C1 segment of cervical spinal cord (tissue), 14 donors: ENCODE measurements around the gene CD300C.
A peak's percentile ranks its signal among the peaks of the same experiment; 100 is the strongest.
"Not testable (repeated sequence)": the region's sequence is repeated elsewhere in the genome, so short reads cannot be mapped to it uniquely, and the experiment has no call there.

ENCODE experiments used
- DNase-seq, 14 donors: peaks; one replicate each; lab custom pipeline; 2025; lab: John Stamatoyannopoulos, UW

Gene CD300C

GRCh38 chr17:74545843-74546230 lies at the start of gene CD300C:
CD300C (minus strand) TSS chr17:74546115; CDS start chr17:74545782, 333 bp downstream.
- peak in 6 of 14 donors; percentile 8 to 42 (median 24) for DNase-seq

DNA sequence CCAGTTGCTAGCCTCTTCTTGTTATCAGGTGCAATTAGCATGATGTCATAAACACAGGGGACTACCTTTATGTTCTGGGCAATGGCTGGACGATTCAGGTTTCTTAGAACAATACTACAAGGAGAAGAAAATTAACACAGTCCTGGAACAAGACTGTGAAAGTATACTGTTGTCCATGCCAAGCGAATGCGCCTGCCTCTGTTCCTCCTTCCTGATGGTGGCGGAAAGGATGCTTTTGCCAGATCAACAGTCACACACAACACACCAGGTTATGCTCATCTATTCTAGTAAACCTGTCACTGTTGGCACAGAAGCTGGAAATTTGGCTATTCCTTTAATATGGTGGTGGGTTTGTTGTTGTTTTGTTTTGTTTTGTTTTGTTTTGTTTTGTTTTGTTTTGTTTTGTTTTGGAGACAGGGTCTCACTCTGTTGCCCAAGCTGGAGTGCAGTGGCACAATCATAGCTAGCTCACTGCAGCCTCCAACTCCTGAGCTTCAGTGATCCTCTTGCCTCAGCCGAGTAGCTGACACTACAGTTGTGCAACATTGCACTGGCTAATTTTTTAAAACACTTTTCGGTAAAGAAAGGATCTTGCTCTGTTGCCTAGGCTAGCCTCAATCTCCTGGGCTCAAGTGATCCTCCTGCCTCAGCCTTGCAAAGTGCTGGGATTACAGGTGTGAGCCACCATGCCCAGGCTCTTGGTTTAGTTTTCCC lies 49.3 kb upstream of the CD300C start:
- DNase-seq, result no peak

GRCh38 chr17:74592087-74592990 lies 46.4 kb upstream of the CD300C start, which contains the start of gene CD300LD:
CD300LD (minus strand) TSS chr17:74592283; CDS start chr17:74592202, 81 bp downstream.
- no peak for DNase-seq

DNA sequence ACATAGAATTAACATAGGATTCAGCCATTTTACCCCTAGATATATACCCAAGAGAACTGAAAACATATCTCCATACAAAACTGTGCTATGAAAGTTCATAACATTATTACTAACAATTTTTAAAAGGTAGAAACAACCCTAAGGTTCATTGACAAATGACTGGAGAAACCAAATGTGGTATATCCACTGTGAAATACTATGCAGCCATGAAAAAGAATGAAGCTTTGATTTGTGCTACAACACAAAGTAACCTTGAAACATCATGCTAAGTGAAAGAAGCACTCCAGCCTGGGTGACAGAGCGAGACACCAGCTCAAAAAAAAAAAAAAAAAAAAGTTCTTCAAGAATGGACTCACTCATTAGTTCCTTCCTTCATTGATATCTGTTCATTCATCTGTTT lies 45.6 kb upstream of the CD300C start:
- no peak for DNase-seq

DNA sequence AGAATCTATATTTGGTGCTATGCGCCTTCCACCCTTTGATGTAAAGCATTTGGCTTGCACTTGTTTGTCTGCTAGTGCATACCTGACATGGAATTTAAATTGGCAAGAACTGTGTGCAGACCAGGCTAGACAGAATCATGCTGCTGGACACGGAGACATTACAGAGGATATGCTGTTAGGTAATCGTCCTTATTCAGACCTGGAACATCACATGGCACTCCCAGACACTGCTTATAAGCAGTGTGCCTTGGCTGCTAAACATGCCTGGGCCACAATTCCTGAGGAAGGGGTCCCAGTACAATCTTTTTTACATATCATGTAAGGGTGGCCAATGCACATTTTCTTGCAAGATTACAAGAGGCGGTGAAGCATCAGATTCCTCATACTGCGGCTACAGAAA lies 39.8 kb upstream of the CD300C start:
- DNase-seq, result no peak

- DNase-seq, result no peak
These were observed 38.6 kb upstream of the CD300C start for GRCh38 chr17:74584292-74585060.

- no peak for DNase-seq
These were observed 36.7 kb upstream of the CD300C start for GRCh38 chr17:74582633-74583032.

DNA sequence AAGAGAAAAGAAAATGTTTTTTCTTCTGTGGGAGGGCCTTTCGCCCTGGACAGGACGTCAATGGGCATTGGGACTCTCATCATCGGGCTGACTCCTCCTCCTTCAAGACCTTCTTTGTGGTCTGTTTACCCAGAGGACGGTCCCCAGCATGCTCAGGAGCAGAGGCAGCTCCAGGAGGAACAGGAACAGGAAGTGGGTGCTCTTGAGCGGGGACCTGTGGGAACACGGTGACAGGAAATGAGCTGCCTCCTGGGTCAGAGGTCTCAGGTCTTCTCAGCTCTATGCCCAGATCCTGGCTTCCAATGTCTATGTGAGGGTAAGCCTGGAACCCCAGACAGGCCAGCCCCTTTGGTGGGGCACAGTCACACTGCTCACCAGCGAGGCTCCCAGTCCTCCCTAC lies 34.0 kb upstream of the CD300C start:
- DNase-seq, result no peak

DNA sequence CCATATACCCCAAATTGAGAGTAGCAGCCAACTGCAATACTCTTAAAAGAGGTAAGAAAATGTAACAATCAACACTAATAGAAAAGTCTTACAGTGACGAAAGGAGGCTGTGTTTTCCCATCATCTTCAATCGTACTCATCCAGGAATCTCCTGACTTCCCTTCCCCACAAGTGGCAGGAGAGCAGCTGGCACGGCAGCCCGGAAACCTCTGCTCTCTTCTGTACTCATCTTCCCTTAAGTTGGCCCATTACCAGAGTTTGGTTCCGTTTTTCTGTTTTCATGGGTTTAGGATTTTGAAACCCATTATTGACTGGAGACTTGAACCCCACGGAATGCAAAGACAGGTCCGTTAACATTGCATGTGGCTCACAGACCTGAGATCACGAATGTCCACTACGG lies 33.1 kb upstream of the CD300C start:
- DNase-seq, result no peak

- no peak for DNase-seq
These were observed 28.7 kb upstream of the CD300C start for GRCh38 chr17:74574489-74575142.

DNA sequence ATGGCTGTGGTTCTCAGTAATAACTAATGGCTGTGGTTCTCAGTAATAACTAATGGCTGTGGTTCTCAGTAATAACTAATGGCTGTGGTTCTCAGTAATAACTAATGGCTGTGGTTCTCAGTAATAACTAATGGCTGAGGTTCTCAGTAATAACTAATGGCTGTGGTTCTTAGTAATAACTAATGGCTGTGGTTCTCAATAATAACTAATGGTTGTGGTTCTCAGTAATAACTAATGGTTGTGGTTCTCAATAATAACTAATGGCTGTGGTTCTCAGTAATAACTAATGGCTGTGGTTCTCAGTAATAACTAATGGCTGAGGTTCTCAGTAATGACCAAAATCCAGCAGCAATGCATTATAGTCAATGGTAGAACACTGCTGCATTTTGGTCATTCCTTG lies 27.7 kb upstream of the CD300C start:
- not testable (repeated sequence) for DNase-seq

GRCh38 chr17:74573169-74573568 lies 27.3 kb upstream of the CD300C start:
- DNase-seq, result no peak

DNA sequence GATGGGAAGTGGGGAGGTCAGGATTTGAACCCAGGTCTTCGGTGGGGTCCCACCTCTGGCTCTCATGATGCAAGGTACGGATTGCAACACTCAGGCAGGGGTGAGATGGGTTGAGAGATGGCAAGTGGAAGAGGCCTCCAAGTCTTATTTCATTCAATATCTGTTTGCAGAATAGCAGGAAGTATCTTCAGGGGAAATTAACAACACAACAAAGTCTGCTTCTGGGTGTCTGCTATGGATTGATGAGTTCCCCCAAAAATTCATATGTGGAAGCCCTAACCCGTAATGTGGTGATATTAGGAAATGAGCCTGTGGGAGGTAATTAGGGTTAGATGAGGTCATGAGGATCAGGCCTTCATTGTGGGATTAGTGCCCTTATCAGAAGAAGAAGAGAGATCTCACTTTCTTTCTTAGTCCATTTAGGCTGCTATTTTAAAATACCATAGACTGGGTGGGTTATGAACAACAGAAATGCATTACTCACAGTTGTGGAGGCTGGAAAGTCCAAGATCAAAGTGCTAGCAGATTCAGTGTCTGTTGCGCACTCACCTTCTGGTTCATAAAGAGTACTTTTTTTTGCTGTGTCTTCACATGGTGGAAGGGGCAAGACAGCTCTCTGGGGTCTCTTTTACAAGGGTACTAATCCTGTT lies 25.8 kb upstream of the CD300C start:
- DNase-seq, result no peak

DNA sequence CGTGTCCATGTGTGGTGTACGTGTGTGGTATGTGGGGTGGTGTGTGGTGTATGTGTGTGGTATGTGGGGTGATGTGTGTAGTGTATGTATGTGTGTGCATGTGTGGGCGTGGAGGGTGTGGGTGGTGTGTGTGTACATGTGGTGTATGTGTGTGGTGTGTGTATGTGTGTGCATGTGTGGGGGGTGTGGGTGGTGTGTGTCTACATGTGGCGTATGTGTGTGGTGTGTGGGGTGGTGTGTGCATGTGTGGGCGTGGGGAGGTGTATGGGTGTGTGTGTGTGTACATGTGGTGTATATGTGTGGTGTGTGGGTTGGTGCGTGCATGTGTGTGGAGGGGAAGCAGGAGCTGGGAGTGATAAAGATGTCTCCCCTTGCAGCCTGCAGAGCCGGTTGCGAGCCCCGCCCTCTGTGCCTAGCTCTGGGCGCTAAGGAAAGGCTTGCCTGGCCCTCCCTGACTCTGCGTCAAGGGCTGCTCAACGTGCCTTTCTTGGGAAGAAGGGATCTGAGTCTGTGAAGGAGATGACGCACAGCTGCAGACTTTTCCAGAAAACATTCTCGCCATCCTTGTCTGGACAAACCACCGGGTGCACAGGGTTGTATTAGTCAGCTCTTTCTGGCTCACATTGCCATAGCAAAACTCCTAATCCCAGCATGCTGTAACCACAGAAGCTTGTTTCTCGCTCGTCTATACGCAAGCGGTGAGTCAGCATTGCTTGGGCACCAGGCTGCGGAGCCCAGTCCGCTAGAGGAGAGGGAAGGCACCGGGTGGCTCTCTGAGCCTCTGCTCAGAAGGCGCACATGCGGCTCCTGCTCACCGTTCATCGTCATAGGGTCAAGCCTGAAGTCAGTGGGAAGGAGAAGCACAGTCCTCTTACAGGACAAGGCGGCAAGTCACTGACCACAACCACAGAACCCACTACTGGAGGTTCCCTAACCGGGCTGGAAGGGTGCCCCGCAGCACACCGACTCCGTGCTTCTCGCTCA lies 23.4 kb upstream of the CD300C start:
- DNase-seq, result peak in 4 of 14 donors; percentile 7 to 58 (median 28)

DNA sequence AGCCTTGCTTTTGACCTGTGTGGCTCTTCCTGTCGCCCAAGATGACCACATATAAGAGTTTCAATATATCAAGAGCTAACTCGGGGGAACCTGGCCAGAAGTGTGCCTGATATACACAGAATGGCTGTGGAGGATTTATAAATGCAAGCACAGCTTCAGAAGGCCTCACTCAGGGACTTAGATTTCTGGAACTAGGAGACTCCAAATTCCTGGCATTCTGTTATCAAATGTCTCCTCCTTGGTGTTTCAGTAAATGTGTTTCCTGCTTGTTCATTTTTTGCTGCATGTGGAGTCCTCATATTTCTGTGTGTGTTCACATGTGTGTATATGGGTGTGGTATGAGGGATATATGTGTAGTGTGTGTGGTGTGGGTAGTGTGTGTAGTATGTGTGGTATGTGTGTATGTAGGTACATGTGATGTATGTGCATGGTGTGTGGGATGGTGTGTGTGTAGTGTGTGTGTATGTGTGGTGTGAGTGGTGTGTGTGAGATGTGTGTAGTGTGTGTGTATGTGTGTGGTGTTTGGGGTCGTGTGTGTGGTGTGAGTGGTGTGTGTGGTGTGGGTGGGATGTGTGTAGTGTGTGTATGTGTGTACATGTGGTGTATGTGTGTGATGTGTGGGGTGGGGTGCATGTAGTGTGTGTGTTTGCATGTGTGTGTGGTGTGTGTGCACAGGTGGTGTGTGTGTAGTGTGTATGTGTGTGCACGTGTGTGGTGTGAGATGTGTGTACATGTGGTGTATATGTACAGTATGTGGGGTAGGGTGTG lies 22.4 kb upstream of the CD300C start:
- DNase-seq, result no peak

- peak in 1 of 14 donors; percentile 19 for DNase-seq
These were observed 21.5 kb upstream of the CD300C start, which contains the start of gene CD300H for GRCh38 chr17:74567397-74567796. CD300H (minus strand) TSS chr17:74567509.

DNA sequence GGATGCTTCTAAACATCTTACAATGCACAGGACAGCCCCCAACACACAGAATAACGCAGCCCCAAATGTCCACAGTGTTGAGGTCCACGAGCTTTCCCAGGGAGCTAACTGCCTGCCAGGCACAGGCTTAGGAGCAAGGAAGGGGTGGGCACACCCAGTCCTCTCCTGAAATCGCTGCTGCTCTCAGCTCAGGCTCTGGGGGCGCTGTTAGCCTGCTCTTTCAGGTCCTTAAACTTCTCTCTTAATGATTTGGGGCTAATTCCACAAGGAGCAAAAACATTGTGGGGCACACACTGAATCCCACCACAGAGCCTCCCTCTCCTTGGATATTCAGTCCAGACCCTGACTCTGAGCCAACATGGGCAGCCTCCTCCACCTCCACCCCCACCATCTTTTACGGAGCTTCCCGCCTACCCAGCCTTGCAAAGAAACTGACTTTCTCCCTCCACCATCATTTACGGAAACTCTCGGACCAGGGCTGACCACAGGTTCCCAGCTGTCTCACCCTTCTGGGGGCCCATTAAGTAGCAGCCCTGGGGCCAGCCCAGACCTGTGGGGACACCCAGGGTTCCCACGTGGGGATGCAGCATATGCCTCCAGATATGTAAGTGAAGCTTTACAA lies 20.3 kb upstream of the CD300C start:
- DNase-seq, result peak in 1 of 14 donors; percentile 23

GRCh38 chr17:74565126-74565525 lies 19.2 kb upstream of the CD300C start:
- no peak for DNase-seq
